ENCODE data around the gene SNX9.
"Not testable (repeated sequence)": the region's sequence is repeated elsewhere in the genome, so short reads cannot be mapped to it uniquely, and the experiment has no call there.

SNX9 gene

GRCh38 chr6:157853902-157854502, 31.0 kb downstream of the SNX9 start:
- H3K79me2 ChIP-seq (ENCODE audit: insufficient read depth, low read length), result no peaks in the 10 kb centered on the region
- no peak overlapping the region for H3K4me3 ChIP-seq (ENCODE audit: low read length, poor library complexity, severe bottlenecking)
- no peaks in the 10 kb centered on the region for H3K9me2 ChIP-seq (replicated peaks; ENCODE audit: low read depth, low read length)
- H3K4me1 ChIP-seq (ENCODE audit: insufficient read depth, low read length, poor library complexity, severe bottlenecking), result no peaks in the 10 kb centered on the region
- no peak overlapping the region for H2AFZ ChIP-seq (ENCODE audit: low read length)
- no peaks in the 10 kb centered on the region for H3F3A ChIP-seq (ENCODE audit: low read depth)
- no peak overlapping the region for H3K4me2 ChIP-seq (ENCODE audit: low read depth, low read length, poor library complexity, severe bottlenecking)
- peaks cover 9% of the 10 kb centered on the region; the same call in 1 of the 2 replicates for H3K9me3 ChIP-seq (ENCODE audit: insufficient read depth, low read depth, low read length)
- no peaks in the 10 kb centered on the region for H3K36me3 ChIP-seq (ENCODE audit: insufficient read depth, low read length)
- H4K20me1 ChIP-seq (ENCODE audit: insufficient read depth, low read length, poor library complexity, severe bottlenecking), result no peaks in the 10 kb centered on the region
- no peak overlapping the region for H3K9ac ChIP-seq (ENCODE audit: low read depth, low read length, poor library complexity, severe bottlenecking)
- TF ChIP-seq, protein P1, sequence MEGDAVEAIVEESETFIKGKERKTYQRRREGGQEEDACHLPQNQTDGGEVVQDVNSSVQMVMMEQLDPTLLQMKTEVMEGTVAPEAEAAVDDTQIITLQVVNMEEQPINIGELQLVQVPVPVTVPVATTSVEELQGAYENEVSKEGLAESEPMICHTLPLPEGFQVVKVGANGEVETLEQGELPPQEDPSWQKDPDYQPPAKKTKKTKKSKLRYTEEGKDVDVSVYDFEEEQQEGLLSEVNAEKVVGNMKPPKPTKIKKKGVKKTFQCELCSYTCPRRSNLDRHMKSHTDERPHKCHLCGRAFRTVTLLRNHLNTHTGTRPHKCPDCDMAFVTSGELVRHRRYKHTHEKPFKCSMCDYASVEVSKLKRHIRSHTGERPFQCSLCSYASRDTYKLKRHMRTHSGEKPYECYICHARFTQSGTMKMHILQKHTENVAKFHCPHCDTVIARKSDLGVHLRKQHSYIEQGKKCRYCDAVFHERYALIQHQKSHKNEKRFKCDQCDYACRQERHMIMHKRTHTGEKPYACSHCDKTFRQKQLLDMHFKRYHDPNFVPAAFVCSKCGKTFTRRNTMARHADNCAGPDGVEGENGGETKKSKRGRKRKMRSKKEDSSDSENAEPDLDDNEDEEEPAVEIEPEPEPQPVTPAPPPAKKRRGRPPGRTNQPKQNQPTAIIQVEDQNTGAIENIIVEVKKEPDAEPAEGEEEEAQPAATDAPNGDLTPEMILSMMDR (conservative IDR thresholded peaks at IDR 0.05; ENCODE audit: low read length), result no peak
- TF ChIP-seq EZH2phosphoT487 (IDR thresholded peaks at IDR 0.05; ENCODE audit: borderline replicate concordance), result no peak
- peaks cover 80% of the 10 kb centered on the region for H3K27me3 ChIP-seq (ENCODE audit: insufficient read depth, low read length, poor library complexity, severe bottlenecking)

GRCh38 chr6:157855325-157855724, 32.3 kb downstream of the SNX9 start:
- Histone ChIP-seq H3K4me2 (ENCODE audit: low read depth, low read length, poor library complexity, severe bottlenecking) (no peak overlapping the region), H3K27me3 (ENCODE audit: insufficient read depth, low read length, poor library complexity, severe bottlenecking) (peaks cover 76% of the 10 kb centered on the region), H4K20me1 (ENCODE audit: insufficient read depth, low read length, poor library complexity, severe bottlenecking) (no peaks in the 10 kb centered on the region), H3K36me3 (ENCODE audit: insufficient read depth, low read length) (no peaks in the 10 kb centered on the region), H3K79me2 (ENCODE audit: insufficient read depth, low read length) (no peaks in the 10 kb centered on the region), H3K4me3 (ENCODE audit: low read length, poor library complexity, severe bottlenecking) (no peak overlapping the region), H3F3A (ENCODE audit: low read depth) (no peaks in the 10 kb centered on the region), H3K9me3 (ENCODE audit: insufficient read depth, low read depth, low read length) (peaks cover 9% of the 10 kb centered on the region; the same call in 1 of the 2 replicates), H3K4me1 (ENCODE audit: insufficient read depth, low read length, poor library complexity, severe bottlenecking) (no peaks in the 10 kb centered on the region), H3K9ac (ENCODE audit: low read depth, low read length, poor library complexity, severe bottlenecking) (no peak overlapping the region), H2AFZ (ENCODE audit: low read length) (no peak overlapping the region), H3K9me2 (replicated peaks; ENCODE audit: low read depth, low read length) (no peaks in the 10 kb centered on the region)
- TF ChIP-seq, protein P1 (conservative IDR thresholded peaks at IDR 0.05; ENCODE audit: low read length), result no peak

- H2AFZ ChIP-seq (ENCODE audit: low read length); H4K20me1 ChIP-seq (ENCODE audit: insufficient read depth, low read length, poor library complexity, severe bottlenecking); H3K9me2 ChIP-seq (replicated peaks; ENCODE audit: low read depth, low read length); H3K4me1 ChIP-seq (ENCODE audit: insufficient read depth, low read length, poor library complexity, severe bottlenecking); H3K9ac ChIP-seq (ENCODE audit: low read depth, low read length, poor library complexity, severe bottlenecking); H3K4me3 ChIP-seq (ENCODE audit: low read length, poor library complexity, severe bottlenecking); H3F3A ChIP-seq (ENCODE audit: low read depth); H3K9me3 ChIP-seq (ENCODE audit: insufficient read depth, low read depth, low read length); H3K36me3 ChIP-seq (ENCODE audit: insufficient read depth, low read length); H3K4me2 ChIP-seq (ENCODE audit: low read depth, low read length, poor library complexity, severe bottlenecking); H3K79me2 ChIP-seq (ENCODE audit: insufficient read depth, low read length): not testable (repeated sequence)
- H3K27me3 ChIP-seq (ENCODE audit: insufficient read depth, low read length, poor library complexity, severe bottlenecking), result peaks cover 77% of the 10 kb centered on the region
Measured at GRCh38 chr6:157855804-157856203, 32.8 kb downstream of the SNX9 start.

DNA sequence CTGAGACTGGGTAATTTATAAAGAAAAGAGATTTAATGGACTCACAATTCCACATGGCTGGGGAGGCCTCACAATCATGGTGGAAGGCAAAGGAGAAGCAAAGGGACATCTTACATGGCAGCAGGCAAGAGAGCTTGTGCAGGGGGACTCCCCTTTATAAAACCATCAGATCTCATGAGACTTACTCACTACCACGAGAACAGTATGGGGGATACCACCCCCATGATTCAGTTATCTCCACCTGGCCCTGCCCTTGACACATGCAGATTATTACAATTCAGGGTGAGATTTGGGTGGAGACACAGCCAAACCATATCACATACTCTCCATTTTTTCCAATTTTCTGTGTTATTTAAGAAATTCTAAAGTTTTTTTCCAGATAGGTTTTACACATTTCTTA, 35.6 kb downstream of the SNX9 start:
- not testable (repeated sequence) for H3F3A ChIP-seq (ENCODE audit: low read depth); H2AFZ ChIP-seq (ENCODE audit: low read length); H4K20me1 ChIP-seq (ENCODE audit: insufficient read depth, low read length, poor library complexity, severe bottlenecking); H3K9me3 ChIP-seq (ENCODE audit: insufficient read depth, low read depth, low read length); H3K4me3 ChIP-seq (ENCODE audit: low read length, poor library complexity, severe bottlenecking); H3K4me1 ChIP-seq (ENCODE audit: insufficient read depth, low read length, poor library complexity, severe bottlenecking); H3K9me2 ChIP-seq (replicated peaks; ENCODE audit: low read depth, low read length); H3K36me3 ChIP-seq (ENCODE audit: insufficient read depth, low read length); H3K4me2 ChIP-seq (ENCODE audit: low read depth, low read length, poor library complexity, severe bottlenecking); H3K9ac ChIP-seq (ENCODE audit: low read depth, low read length, poor library complexity, severe bottlenecking); H3K79me2 ChIP-seq (ENCODE audit: insufficient read depth, low read length)
- peaks cover 93% of the 10 kb centered on the region for H3K27me3 ChIP-seq (ENCODE audit: insufficient read depth, low read length, poor library complexity, severe bottlenecking)
